ENCODE data around the gene STK32C. TPM values are rescaled to one million over a fixed set of nuclear protein-coding genes. Genes with fewer than 3 reads are reported as not detected.
"Not testable (repeated sequence)": the region's sequence is repeated elsewhere in the genome, so short reads cannot be mapped to it uniquely, and the experiment has no call there.

STK32C gene
- total RNA-seq, 4 donors from 2014 or later = 5.0 to 8.9 (median 8.1) TPM

GRCh38 chr10:132163826-132164515, 143.8 kb downstream of the STK32C start:
- ATAC-seq (ENCODE audit: low FRiP score) = no peak
- TF ChIP-seq, protein P1, sequence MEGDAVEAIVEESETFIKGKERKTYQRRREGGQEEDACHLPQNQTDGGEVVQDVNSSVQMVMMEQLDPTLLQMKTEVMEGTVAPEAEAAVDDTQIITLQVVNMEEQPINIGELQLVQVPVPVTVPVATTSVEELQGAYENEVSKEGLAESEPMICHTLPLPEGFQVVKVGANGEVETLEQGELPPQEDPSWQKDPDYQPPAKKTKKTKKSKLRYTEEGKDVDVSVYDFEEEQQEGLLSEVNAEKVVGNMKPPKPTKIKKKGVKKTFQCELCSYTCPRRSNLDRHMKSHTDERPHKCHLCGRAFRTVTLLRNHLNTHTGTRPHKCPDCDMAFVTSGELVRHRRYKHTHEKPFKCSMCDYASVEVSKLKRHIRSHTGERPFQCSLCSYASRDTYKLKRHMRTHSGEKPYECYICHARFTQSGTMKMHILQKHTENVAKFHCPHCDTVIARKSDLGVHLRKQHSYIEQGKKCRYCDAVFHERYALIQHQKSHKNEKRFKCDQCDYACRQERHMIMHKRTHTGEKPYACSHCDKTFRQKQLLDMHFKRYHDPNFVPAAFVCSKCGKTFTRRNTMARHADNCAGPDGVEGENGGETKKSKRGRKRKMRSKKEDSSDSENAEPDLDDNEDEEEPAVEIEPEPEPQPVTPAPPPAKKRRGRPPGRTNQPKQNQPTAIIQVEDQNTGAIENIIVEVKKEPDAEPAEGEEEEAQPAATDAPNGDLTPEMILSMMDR (IDR thresholded peaks at IDR 0.05) = no peak
- DNase-seq (ENCODE audit: low spot score) = no peak

GRCh38 chr10:132163278-132163765, 144.4 kb downstream of the STK32C start:
- TF ChIP-seq, protein P1 (IDR thresholded peaks at IDR 0.05) = no peak

DNA sequence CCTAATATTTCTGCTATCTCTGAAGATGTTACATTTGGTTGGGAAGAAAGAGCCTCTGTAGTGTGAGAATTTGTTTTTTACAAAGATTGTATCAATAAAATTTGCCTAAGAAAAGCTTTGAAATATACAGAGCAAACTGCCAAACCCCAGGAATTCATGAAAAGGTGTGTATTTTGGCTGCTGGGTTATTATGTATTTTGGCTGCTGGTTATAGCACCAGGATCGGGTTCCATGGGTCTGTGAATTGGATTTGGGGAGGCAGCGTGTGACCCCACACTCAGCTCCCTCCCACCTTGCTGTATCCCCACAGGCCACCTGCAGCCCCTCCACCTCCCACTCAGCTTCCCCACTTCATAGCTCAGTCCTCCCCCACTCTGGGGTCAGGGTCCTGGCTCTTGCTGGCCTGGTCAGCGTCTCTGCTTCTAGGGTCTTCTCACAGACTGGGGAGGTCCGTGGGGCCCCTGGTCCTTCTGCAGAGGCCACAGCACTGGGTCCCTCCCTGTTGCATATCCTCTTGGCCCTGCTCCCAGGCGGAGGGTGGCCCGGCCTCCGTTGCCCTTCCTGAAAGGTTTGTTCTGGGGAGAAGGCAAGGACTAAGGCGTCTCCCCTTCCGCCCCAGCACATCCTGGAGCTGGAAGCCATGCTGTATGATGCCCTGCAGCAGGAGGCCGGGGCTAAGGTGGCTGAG, 145.0 kb downstream of the STK32C start:
- ATAC-seq (ENCODE audit: low FRiP score) = no peak

More at GRCh38 chr10:132163278-132163765, 144.4 kb downstream of the STK32C start:
- DNase-seq (ENCODE audit: low spot score) (no peak), ATAC-seq (ENCODE audit: low FRiP score) (no peak)

DNA sequence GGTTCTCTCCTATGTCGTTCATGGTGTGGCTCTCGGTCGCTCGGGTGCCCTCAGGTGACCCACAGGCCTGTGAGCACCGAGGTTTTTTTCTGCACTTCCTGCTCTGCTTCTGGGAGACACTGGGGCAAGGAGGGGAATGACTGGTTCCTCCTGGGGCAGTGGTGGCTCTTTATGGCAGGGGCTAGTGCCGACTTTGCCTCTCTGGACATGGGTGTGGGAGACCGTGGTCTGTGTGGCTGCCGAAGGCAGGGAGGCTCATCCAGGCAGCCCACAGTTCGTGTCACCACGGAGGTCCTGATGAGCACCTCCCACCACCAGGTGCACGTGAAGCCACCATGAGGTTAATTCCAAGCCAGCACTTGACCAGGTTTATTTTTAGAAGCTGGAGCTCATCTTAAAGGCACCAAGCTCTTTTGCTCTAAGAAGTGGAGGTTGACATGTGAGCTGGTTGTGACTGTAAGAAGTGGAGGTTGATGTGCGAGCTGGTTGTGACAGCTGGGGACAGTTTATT, 145.7 kb downstream of the STK32C start:
- TF ChIP-seq, protein P1 (IDR thresholded peaks at IDR 0.05) = no peak
- no peak for DNase-seq (ENCODE audit: low spot score)
- no peak for ATAC-seq (ENCODE audit: low FRiP score)

More for the DNA sequence above, 145.0 kb downstream of the STK32C start:
- TF ChIP-seq, protein P1 (IDR thresholded peaks at IDR 0.05) = no peak
- no peak for DNase-seq (ENCODE audit: low spot score)

- ATAC-seq (ENCODE audit: low FRiP score); DNase-seq (ENCODE audit: low spot score): not testable (repeated sequence)
These were observed 146.7 kb downstream of the STK32C start for GRCh38 chr10:132160834-132161622.

DNA sequence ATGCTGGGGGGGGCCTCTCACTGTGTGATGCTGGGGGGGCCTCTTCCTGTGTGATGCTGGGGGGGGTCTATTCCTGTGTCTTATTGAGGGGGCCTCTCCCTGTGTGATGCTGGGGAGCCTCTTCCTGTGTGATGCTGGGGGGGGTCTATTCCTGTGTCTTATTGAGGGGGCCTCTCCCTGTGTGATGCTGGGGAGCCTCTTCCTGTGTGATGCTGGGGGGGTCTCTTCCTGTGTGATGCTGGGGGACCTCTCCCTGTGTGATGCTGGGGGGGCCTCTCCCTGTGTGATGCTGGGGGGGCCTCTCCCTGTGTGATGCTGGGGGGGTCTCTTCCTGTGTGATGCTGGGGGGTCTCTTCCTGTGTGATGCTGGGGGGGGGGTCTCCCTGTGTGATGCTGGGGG, 147.5 kb downstream of the STK32C start:
- not testable (repeated sequence) for ATAC-seq (ENCODE audit: low FRiP score); DNase-seq (ENCODE audit: low spot score)

DNA sequence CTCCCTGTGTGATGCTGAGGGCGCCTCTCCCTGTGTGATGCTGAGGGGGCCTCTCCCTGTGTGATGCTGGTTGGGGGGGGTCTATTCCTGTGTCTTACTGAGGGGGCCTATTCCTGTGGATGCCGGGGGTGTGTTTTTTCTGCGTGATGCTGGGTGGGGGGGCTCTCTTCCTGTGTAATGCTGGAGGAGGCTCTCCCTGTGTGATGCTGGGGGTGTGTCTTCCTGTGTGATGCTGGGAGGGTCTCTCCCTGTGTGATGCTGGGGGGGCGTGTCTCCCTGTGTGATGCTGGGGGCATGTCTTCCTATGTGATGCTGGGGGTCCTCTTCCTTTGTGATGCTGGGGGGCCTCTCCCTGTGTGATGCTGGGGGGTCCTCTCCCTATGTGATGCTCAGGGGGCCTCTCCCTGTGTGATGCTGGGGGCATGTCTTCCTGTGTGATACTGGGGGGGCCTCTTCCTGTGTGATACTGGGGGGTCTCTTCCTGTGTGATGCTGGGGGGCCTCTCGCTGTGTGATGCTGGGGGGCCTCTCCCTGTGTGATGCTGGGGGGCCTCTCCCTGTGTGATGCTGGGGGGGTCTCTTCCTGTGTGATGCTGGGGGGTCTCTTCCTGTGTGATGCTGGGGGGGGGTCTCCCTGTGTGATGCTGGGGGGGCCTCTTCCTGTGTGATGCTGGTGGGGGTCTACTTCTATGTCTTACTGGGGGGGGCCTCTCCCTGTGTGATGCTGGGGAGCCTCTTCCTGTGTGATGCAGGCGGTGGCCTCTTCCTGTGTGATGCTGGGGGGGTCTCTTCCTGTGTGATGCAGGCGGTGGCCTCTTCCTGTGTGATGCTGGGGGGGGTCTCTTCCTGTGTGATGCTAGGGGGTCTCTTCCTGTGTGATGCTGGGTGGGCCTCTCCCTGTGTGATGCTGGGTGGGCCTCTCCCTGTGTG, 148.2 kb downstream of the STK32C start:
- ATAC-seq (ENCODE audit: low FRiP score); DNase-seq (ENCODE audit: low spot score): not testable (repeated sequence)

Measured in omental fat pad (tissue), 4 donors.